HCT116 (cell line): ENCODE measurements around the gene HOXD1. TPM values are rescaled to one million over a fixed set of nuclear protein-coding genes. Genes with fewer than 3 reads are reported as not detected.

Source experiments
- ATAC-seq: fragments of 200-7000 bp; cut with Tn5 transposase; 2 replicates; pipeline ENCODE4 v1.9.1; 2020; ENCODE audit warnings: mild to moderate bottlenecking, moderate library complexity
- BruUV-seq: library from RNA; stranded (reverse); fragments of 400-500 nt; replicated peaks from 2 replicates; lab custom pipeline; 2021; lab: Mats Ljungman, UMichigan
- CTCF ChIA-PET: fragments of 300-600 bp; sonication (Branson Sonifier 250); formaldehyde crosslinking; loops from one replicate; lab custom pipeline; 2021; ENCODE audit warnings: antibody characterized with exemption; lab: Charles Lee
- POLR2A ChIA-PET: fragments of 300-600, 350-600 bp; sonication (Branson Sonifier 250); formaldehyde crosslinking; loops from one replicate; lab custom pipeline; 2021; ENCODE audit warnings: antibody characterized with exemption; lab: Charles Lee
- RAD21 ChIA-PET, 2 experiments: fragments of 300-600 bp; sonication (Branson Sonifier 250); formaldehyde crosslinking; loops; one replicate each; lab custom pipeline; 2023; ENCODE audit warnings: low total read pairs in 2 of 2; ENCODE audit not compliant: uncharacterized antibody in 2 of 2, unreplicated experiment in 2 of 2, low non-redundant PET in 1 of 2; lab: Charles Lee
- DNase-seq: peaks from one replicate; pipeline ENCODE4 v3.0.0-alpha.2; 2010; ENCODE audit warnings: low read depth, low spot score
- H2AFZ ChIP-seq: fragments of 200-600 bp; shearing (Covaris generic), sonication (generic); 2 replicates; pipeline ENCODE4 v1.6.1; 2017; ENCODE audit warnings: low read depth, mixed run types, mixed read lengths, antibody characterized with exemption, low read length; ENCODE audit not compliant: poor library complexity, severe bottlenecking
- H3K27ac ChIP-seq: 2 replicates; pipeline ENCODE4 v1.5.1; 2012; ENCODE audit warnings: low read depth, low read length
- H3K27me3 ChIP-seq: fragments of 200-600 bp; sonication (generic); 2 replicates; pipeline ENCODE4 v1.6.1; 2016; ENCODE audit warnings: mixed run types, low read length, mixed read lengths; ENCODE audit not compliant: insufficient read depth
- H3K36me3 ChIP-seq, 2 experiments: fragments of 200-500 bp in 1 of 2; fragments of 200-600 bp in 1 of 2; sonication (Bioruptor generic) in 1 of 2; sonication (generic) in 1 of 2; 2 replicates each; pipeline versions ENCODE4 v1.5.1 to v1.6.1; 2014 to 2016; ENCODE audit warnings: low read length in 2 of 2, inconsistent platforms in 1 of 2, mixed read lengths in 1 of 2, mixed run types in 1 of 2; ENCODE audit not compliant: insufficient read depth in 2 of 2, control insufficient read depth in 1 of 2
- H3K4me1 ChIP-seq, 2 experiments: fragments of 200-600 bp in 1 of 2; sonication (generic) in 1 of 2; 2 replicates each; pipeline versions ENCODE4 v1.5.1 to v1.6.1; 2012 to 2017; ENCODE audit warnings: low read length in 2 of 2, inconsistent platforms in 1 of 2, mild to moderate bottlenecking in 1 of 2, mixed read lengths in 1 of 2, mixed run types in 1 of 2, moderate library complexity in 1 of 2; ENCODE audit not compliant: insufficient read depth in 2 of 2, control insufficient read depth in 1 of 2
- H3K4me2 ChIP-seq: fragments of 200-600 bp; sonication (generic); 2 replicates; pipeline ENCODE4 v1.6.1; 2017; ENCODE audit warnings: mixed run types, low read length, mixed read lengths
- H3K4me3 ChIP-seq, 2 experiments: fragments of 200-600 bp in 1 of 2; sonication (generic) in 1 of 2; replicated peaks in 1 of 2; 2 replicates each; pipeline ENCODE4 v1.5.1; 2011 to 2016; ENCODE audit warnings: low read length in 2 of 2, control low read depth in 1 of 2, low read depth in 1 of 2, mild to moderate bottlenecking in 1 of 2, mixed read lengths in 1 of 2, mixed run types in 1 of 2
- H3K79me2 ChIP-seq: fragments of 200-600 bp; sonication (generic); 2 replicates; pipeline ENCODE4 v1.6.1; 2017; ENCODE audit warnings: mild to moderate bottlenecking, mixed run types, low read length, moderate library complexity, mixed read lengths; ENCODE audit not compliant: insufficient read depth
- H3K9ac ChIP-seq: fragments of 200-600 bp; sonication (generic); 2 replicates; pipeline ENCODE4 v1.6.1; 2016; ENCODE audit warnings: low read length, mixed read lengths
- H3K9me2 ChIP-seq: fragments of 200-600 bp; sonication (generic), shearing (Covaris generic); 2 replicates; pipeline ENCODE4 v1.6.1; 2017; ENCODE audit warnings: mixed run types, mild to moderate bottlenecking, moderate library complexity; ENCODE audit not compliant: insufficient read depth
- H3K9me3 ChIP-seq, 2 experiments: fragments of 200-500 bp in 1 of 2; fragments of 200-600 bp in 1 of 2; sonication (Bioruptor generic) in 1 of 2; sonication (generic) in 1 of 2; 2 replicates each; pipeline ENCODE4 v1.6.1; 2014 to 2017; ENCODE audit warnings: low read length in 2 of 2, mixed read lengths in 2 of 2, inconsistent platforms in 1 of 2, low read depth in 1 of 2, mild to moderate bottlenecking in 1 of 2, mixed run types in 1 of 2, moderate library complexity in 1 of 2; ENCODE audit not compliant: control insufficient read depth in 1 of 2, insufficient read depth in 1 of 2
- H4K20me1 ChIP-seq: fragments of 200-600 bp; sonication (generic), shearing (Covaris generic); 2 replicates; pipeline ENCODE4 v1.6.1; 2017; ENCODE audit warnings: mixed run types, mild to moderate bottlenecking, moderate library complexity; ENCODE audit not compliant: insufficient read depth
- CBX3 ChIP-seq: IDR thresholded peaks from 2 replicates; pipeline ENCODE4 v1.6.1; 2012; ENCODE audit warnings: low read depth
- CEBPB ChIP-seq: IDR thresholded peaks from 2 replicates; pipeline ENCODE4 v1.6.1; 2012; ENCODE audit warnings: low read depth
- EGR1 ChIP-seq: IDR thresholded peaks from 2 replicates; pipeline ENCODE4 v1.6.1; 2012; ENCODE audit warnings: low read depth
- ELF1 ChIP-seq: IDR thresholded peaks from 2 replicates; pipeline ENCODE4 v1.6.1; 2012; ENCODE audit warnings: low read depth, borderline replicate concordance
- EZH2 ChIP-seq: fragments of 200-600 bp; sonication (generic); IDR thresholded peaks from 2 replicates; pipeline ENCODE4 v1.6.1; 2017; ENCODE audit warnings: antibody characterized with exemption, mixed run types
- EZH2phosphoT487 ChIP-seq: fragments of 200-600 bp; IDR thresholded peaks from 2 replicates; pipeline ENCODE4 v1.6.1; 2018; ENCODE audit warnings: antibody characterized with exemption, borderline replicate concordance
- FOSL1 ChIP-seq: IDR thresholded peaks from 2 replicates; pipeline ENCODE4 v1.6.1; 2012; ENCODE audit warnings: low read depth
- JUND ChIP-seq: IDR thresholded peaks from 2 replicates; pipeline ENCODE4 v1.6.1; 2012
- RAD21 ChIP-seq: IDR thresholded peaks from 2 replicates; pipeline ENCODE4 v1.6.1; 2012; ENCODE audit warnings: low read depth, mild to moderate bottlenecking
- SRF ChIP-seq: IDR thresholded peaks from 2 replicates; pipeline ENCODE4 v1.6.1; 2012; ENCODE audit warnings: low read depth
- TCF7L2 ChIP-seq: IDR thresholded peaks from 2 replicates; pipeline ENCODE4 v1.7.0; 2011; ENCODE audit warnings: borderline replicate concordance, inconsistent platforms; ENCODE audit not compliant: insufficient read depth, insufficient read length; ENCODE audit errors: extremely low read depth
- ZFX ChIP-seq: fragments of 450-650 bp; IDR thresholded peaks from 2 replicates; pipeline ENCODE4 v1.6.1; 2017
- ZNF274 ChIP-seq: fragments of 200-500 bp; sonication (Bioruptor generic); IDR thresholded peaks from 2 replicates; pipeline ENCODE4 v1.6.1; 2014; ENCODE audit warnings: mild to moderate bottlenecking, low read depth, low read length, inconsistent platforms
- intact Hi-C: fragments of 100-400 bp; cut with micrococcal nuclease; formaldehyde crosslinking; loops from 2 replicates; pipeline ENCODE4 v1.10.0; 2022
- total RNA-seq: library from RNA; stranded (reverse); gene quantifications from one replicate; pipeline ENCODE4 v1.2.1, GENCODE V29; 2021; ENCODE audit not compliant: unreplicated experiment
- TF ChIP-seq, protein P1 (sequence below): IDR thresholded peaks from 2 replicates; pipeline ENCODE4 v1.6.1; 2012
- TF ChIP-seq, protein P2 (sequence below), 3 experiments: fragments of 200-600 bp in 1 of 3; sonication (generic) in 1 of 3; IDR thresholded peaks in 2 of 3; conservative IDR thresholded peaks in 1 of 3; 2 replicates each; pipeline ENCODE4 v1.5.1; 2012 to 2017; ENCODE audit warnings: low read depth in 2 of 3, low read length in 2 of 3, antibody characterized with exemption in 1 of 3, borderline replicate concordance in 1 of 3, control low read depth in 1 of 3, mild to moderate bottlenecking in 1 of 3, mixed read lengths in 1 of 3, mixed run types in 1 of 3, moderate library complexity in 1 of 3; ENCODE audit not compliant: insufficient read depth in 1 of 3

HOXD1 gene
- total RNA-seq, 1 experiment from 2014 or later = not detected

DNA sequence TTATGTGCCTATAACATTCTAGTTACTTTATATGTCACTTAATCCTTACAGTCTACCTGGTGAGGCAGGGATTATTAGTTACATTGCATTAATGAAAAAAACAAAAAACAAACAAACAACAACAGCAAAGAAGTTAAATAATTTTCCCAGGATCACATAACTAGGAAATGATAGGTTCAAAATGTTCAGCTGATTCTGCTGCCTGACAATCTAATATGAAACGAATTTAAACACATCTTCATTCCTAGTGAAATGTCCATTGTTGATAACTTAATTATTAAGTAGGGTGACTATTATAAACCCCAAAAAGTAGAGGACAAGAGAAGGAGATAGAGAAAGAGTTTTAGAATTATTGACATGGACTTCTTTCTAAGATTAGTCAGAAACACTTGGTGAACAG lies 22.6 kb downstream of the HOXD1 start:
- H3K4me1 ChIP-seq = no peaks in the 10 kb centered on the region
- no peak overlapping the region for H3K9ac ChIP-seq
- no peak overlapping the region for H3K4me2 ChIP-seq
- no peaks in the 10 kb centered on the region for H3K36me3 ChIP-seq
- no TSS peak for BruUV-seq
- no peaks in the 10 kb centered on the region for H3K9me3 ChIP-seq
- no peak for ATAC-seq
- H3K27ac ChIP-seq = no peak overlapping the region
- H3K27me3 ChIP-seq = no peaks in the 10 kb centered on the region
- H4K20me1 ChIP-seq = no peaks in the 10 kb centered on the region
- H3K4me3 ChIP-seq = no peak overlapping the region
- H3K9me2 ChIP-seq = no peaks in the 10 kb centered on the region
- RAD21 ChIA-PET = no interaction called here
- CTCF ChIA-PET = no interaction called here
- POLR2A ChIA-PET = no interaction called here
- DNase-seq = no peak
- peak overlapping the region; percentile 0 for H2AFZ ChIP-seq
- TF ChIP-seq TCF7L2 (no peak), FOSL1 (no peak), ZFX (no peak), JUND (no peak)
- TF ChIP-seq, protein P1, sequence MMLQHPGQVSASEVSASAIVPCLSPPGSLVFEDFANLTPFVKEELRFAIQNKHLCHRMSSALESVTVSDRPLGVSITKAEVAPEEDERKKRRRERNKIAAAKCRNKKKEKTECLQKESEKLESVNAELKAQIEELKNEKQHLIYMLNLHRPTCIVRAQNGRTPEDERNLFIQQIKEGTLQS = no peak
- intact Hi-C loops = no loop called here
- H3K79me2 ChIP-seq = no peaks in the 10 kb centered on the region

DNA sequence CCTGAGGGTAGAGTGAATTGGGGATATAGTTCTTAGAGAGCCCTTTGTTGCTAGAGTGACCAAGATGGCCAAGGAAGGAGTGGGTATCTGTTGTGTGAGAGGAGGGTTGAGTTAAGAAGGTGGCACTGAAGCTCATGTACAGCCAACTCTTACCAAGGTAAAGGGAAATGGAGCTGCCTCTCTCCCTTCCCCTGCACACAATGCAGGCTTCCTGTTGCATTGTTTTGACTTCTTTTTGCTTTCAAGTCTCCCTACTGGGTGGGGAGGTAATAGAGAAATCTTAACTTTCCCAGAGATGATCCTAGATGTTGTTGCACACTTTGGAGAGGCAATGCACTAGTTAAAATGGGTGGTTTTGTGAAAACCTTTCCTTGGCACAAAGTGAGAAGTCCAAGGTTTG lies 23.8 kb downstream of the HOXD1 start:
- TF ChIP-seq EGR1 (no peak), JUND (no peak), RAD21 (no peak), CBX3 (no peak), ELF1 (no peak), EZH2 (no peak), CEBPB (no peak), SRF (no peak), EZH2phosphoT487 (no peak), ZNF274 (no peak)
- TF ChIP-seq, protein P1 = no peak
- TF ChIP-seq, protein P2, sequence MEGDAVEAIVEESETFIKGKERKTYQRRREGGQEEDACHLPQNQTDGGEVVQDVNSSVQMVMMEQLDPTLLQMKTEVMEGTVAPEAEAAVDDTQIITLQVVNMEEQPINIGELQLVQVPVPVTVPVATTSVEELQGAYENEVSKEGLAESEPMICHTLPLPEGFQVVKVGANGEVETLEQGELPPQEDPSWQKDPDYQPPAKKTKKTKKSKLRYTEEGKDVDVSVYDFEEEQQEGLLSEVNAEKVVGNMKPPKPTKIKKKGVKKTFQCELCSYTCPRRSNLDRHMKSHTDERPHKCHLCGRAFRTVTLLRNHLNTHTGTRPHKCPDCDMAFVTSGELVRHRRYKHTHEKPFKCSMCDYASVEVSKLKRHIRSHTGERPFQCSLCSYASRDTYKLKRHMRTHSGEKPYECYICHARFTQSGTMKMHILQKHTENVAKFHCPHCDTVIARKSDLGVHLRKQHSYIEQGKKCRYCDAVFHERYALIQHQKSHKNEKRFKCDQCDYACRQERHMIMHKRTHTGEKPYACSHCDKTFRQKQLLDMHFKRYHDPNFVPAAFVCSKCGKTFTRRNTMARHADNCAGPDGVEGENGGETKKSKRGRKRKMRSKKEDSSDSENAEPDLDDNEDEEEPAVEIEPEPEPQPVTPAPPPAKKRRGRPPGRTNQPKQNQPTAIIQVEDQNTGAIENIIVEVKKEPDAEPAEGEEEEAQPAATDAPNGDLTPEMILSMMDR (IDR thresholded peaks at IDR 0.05 in 2 of 3, conservative IDR thresholded peaks at IDR 0.05 in 1 of 3; ENCODE audit: borderline replicate concordance in 1 of 3, insufficient read depth in 1 of 3, low read depth in 2 of 3, low read length in 2 of 3) = no peak
- ATAC-seq = no peak
- CTCF ChIA-PET = no interaction called here

More for the DNA sequence above, 23.8 kb downstream of the HOXD1 start:
- Histone ChIP-seq H4K20me1 (no peaks in the 10 kb centered on the region), H3K9ac (no peak overlapping the region), H3K36me3 (no peaks in the 10 kb centered on the region), H3K9me3 (no peaks in the 10 kb centered on the region), H3K9me2 (no peaks in the 10 kb centered on the region), H3K4me3 (no peak overlapping the region), H3K27me3 (no peaks in the 10 kb centered on the region), H3K27ac (no peak overlapping the region), H3K4me1 (no peaks in the 10 kb centered on the region), H2AFZ (peak overlapping the region; percentile 35), H3K79me2 (no peaks in the 10 kb centered on the region), H3K4me2 (no peak overlapping the region)
- ChIA-PET RAD21 (no interaction called here), POLR2A (no interaction called here)
- DNase-seq = no peak
- no TSS peak for BruUV-seq
- intact Hi-C loops = no loop called here
